HCT116 (cell line): Measurements from ENCODE around the gene COL5A1.

Experiments
- CEBPB ChIP-seq: IDR thresholded peaks from 2 replicates; pipeline ENCODE4 v1.6.1; 2012; ENCODE audit warnings: low read depth
- CTCF ChIP-seq, 3 experiments: fragments of 200-600 bp in 1 of 3; sonication (generic) in 1 of 3; IDR thresholded peaks in 2 of 3; conservative IDR thresholded peaks in 1 of 3; 2 replicates each; pipeline ENCODE4 v1.5.1; 2012 to 2017; ENCODE audit warnings: low read depth in 2 of 3, low read length in 2 of 3, antibody characterized with exemption in 1 of 3, borderline replicate concordance in 1 of 3, control low read depth in 1 of 3, mild to moderate bottlenecking in 1 of 3, mixed read lengths in 1 of 3, mixed run types in 1 of 3, moderate library complexity in 1 of 3; ENCODE audit not compliant: insufficient read depth in 1 of 3
- EGR1 ChIP-seq: IDR thresholded peaks from 2 replicates; pipeline ENCODE4 v1.6.1; 2012; ENCODE audit warnings: low read depth
- FOSL1 ChIP-seq: IDR thresholded peaks from 2 replicates; pipeline ENCODE4 v1.6.1; 2012; ENCODE audit warnings: low read depth
- REST ChIP-seq: IDR thresholded peaks from 2 replicates; pipeline ENCODE4 v1.6.1; 2012; ENCODE audit warnings: low read depth

DNA sequence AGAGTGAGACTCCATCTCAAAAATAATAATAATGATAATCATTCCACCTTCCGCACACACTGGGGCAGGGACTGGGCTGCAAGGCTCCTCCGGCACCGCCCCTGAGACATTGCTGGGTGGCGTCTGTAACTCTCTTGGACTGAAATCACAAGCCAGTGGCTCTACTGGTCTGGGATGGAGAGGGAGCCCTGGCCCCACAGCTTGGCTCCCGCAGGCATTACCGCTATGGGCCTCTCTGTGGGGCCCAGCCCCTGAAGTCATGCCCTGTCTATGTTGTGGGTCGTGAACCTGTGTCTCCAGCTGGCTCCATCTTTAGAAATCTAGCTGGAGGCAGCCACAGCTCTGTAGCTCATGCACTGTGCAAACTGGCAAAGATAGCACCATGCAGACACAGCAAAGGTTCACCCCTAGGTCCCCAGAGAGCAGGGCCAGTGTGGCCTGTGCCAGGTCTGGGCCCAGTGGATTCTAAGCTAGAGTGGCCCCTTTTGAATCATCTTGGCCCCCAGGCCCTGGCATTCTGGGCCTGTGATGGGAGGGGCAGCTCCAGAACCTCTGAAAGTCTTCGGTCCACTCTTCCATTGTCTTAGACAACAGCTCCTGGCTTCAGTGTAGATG is 36.1 kb upstream of the COL5A1 start:
- TF ChIP-seq EGR1 (no peak), FOSL1 (no peak), CTCF (IDR thresholded peaks at IDR 0.05 in 2 of 3, conservative IDR thresholded peaks at IDR 0.05 in 1 of 3; ENCODE audit: borderline replicate concordance in 1 of 3, insufficient read depth in 1 of 3, low read depth in 2 of 3, low read length in 2 of 3) (no peak), REST (no peak), CEBPB (no peak)
